ENCODE measurements around the gene NUP210L.
A peak's percentile ranks its signal among the peaks of the same experiment; 100 is the strongest.

The NUP210L gene

GRCh38 chr1:153976819-153977249 lies 178.0 kb downstream of the NUP210L start:
- Histone ChIP-seq H3K9me3 (ENCODE audit: insufficient read depth, low read depth, low read length) (no peaks in the 10 kb centered on the region), H3K4me3 (ENCODE audit: low read length, poor library complexity, severe bottlenecking) (peak overlapping the region; percentile 98), H3K9ac (ENCODE audit: low read depth, low read length, poor library complexity, severe bottlenecking) (peak overlapping the region; percentile 96), H3K36me3 (ENCODE audit: insufficient read depth, low read length) (peaks cover 12% of the 10 kb centered on the region; the same call in 1 of the 2 replicates), H2AFZ (ENCODE audit: low read length) (peak overlapping the region; percentile 96), H3K79me2 (ENCODE audit: insufficient read depth, low read length) (peaks cover 31% of the 10 kb centered on the region), H3K27me3 (ENCODE audit: insufficient read depth, low read length, poor library complexity, severe bottlenecking) (no peaks in the 10 kb centered on the region), H3K9me2 (replicated peaks; ENCODE audit: low read depth, low read length) (no peaks in the 10 kb centered on the region), H4K20me1 (ENCODE audit: insufficient read depth, low read length, poor library complexity, severe bottlenecking) (peaks cover 8% of the 10 kb centered on the region), H3K4me2 (ENCODE audit: low read depth, low read length, poor library complexity, severe bottlenecking) (peak overlapping the region; percentile 78), H3F3A (ENCODE audit: low read depth) (no peaks in the 10 kb centered on the region), H3K4me1 (ENCODE audit: insufficient read depth, low read length, poor library complexity, severe bottlenecking) (peaks cover 25% of the 10 kb centered on the region)
- no peak for TF ChIP-seq EZH2phosphoT487 (IDR thresholded peaks at IDR 0.05; ENCODE audit: borderline replicate concordance)
- TF ChIP-seq, protein P1, sequence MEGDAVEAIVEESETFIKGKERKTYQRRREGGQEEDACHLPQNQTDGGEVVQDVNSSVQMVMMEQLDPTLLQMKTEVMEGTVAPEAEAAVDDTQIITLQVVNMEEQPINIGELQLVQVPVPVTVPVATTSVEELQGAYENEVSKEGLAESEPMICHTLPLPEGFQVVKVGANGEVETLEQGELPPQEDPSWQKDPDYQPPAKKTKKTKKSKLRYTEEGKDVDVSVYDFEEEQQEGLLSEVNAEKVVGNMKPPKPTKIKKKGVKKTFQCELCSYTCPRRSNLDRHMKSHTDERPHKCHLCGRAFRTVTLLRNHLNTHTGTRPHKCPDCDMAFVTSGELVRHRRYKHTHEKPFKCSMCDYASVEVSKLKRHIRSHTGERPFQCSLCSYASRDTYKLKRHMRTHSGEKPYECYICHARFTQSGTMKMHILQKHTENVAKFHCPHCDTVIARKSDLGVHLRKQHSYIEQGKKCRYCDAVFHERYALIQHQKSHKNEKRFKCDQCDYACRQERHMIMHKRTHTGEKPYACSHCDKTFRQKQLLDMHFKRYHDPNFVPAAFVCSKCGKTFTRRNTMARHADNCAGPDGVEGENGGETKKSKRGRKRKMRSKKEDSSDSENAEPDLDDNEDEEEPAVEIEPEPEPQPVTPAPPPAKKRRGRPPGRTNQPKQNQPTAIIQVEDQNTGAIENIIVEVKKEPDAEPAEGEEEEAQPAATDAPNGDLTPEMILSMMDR (conservative IDR thresholded peaks at IDR 0.05; ENCODE audit: low read length), result no peak

DNA sequence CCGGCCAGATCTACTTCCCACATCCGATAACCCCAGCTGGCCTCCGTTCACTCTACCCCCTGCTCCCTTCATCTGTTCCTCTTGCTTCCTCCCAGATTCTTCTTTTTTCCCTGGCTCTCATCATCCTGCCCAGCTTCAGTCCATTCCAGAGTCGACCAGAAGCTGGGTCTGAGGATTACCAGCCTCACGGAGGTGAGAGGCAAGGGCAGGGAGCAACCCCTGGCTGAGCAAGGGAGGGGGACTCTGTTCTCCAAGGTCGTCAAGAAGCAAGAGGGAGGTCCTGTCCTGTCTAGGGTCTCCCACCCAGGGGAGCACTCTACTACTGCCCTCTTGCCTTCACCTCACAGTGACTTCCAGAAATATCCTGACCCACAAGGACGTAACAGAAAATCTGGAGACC lies 181.3 kb downstream of the NUP210L start:
- no peaks in the 10 kb centered on the region for H3K27me3 ChIP-seq (ENCODE audit: insufficient read depth, low read length, poor library complexity, severe bottlenecking)
- no peak overlapping the region for H3K4me2 ChIP-seq (ENCODE audit: low read depth, low read length, poor library complexity, severe bottlenecking)
- H3K36me3 ChIP-seq (ENCODE audit: insufficient read depth, low read length), result peaks cover 12% of the 10 kb centered on the region; the same call in 1 of the 2 replicates
- H4K20me1 ChIP-seq (ENCODE audit: insufficient read depth, low read length, poor library complexity, severe bottlenecking), result peaks cover 8% of the 10 kb centered on the region
- H3K4me1 ChIP-seq (ENCODE audit: insufficient read depth, low read length, poor library complexity, severe bottlenecking), result peaks cover 40% of the 10 kb centered on the region
- no peak overlapping the region for H3K9ac ChIP-seq (ENCODE audit: low read depth, low read length, poor library complexity, severe bottlenecking)
- no peaks in the 10 kb centered on the region for H3K9me2 ChIP-seq (replicated peaks; ENCODE audit: low read depth, low read length)
- H3F3A ChIP-seq (ENCODE audit: low read depth), result no peaks in the 10 kb centered on the region
- no peaks in the 10 kb centered on the region for H3K9me3 ChIP-seq (ENCODE audit: insufficient read depth, low read depth, low read length)
- H3K79me2 ChIP-seq (ENCODE audit: insufficient read depth, low read length), result peaks cover 42% of the 10 kb centered on the region
- no peak overlapping the region for H2AFZ ChIP-seq (ENCODE audit: low read length)
- no peak for TF ChIP-seq EZH2phosphoT487 (IDR thresholded peaks at IDR 0.05; ENCODE audit: borderline replicate concordance)
- TF ChIP-seq, protein P1 (conservative IDR thresholded peaks at IDR 0.05; ENCODE audit: low read length), result no peak
- H3K4me3 ChIP-seq (ENCODE audit: low read length, poor library complexity, severe bottlenecking), result no peak overlapping the region

DNA sequence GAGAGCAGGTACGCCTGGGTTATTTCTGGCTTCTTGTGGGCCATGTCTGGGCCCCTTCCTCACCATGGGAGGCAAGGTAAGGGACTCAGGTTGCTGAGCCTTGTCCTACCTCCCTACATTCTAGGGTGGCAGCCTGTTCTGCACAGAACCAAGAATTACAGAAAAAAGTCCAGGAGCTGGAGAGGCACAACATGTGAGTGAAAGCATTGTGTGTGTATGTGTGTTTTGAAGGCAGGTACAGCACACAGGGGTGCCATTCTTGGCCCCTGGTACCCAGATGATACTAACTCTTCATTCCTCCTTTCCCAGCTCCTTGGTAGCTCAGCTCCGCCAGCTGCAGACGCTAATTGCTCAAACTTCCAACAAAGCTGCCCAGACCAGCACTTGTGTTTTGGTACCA lies 181.8 kb downstream of the NUP210L start:
- no peak overlapping the region for H2AFZ ChIP-seq (ENCODE audit: low read length)
- TF ChIP-seq, protein P1 (conservative IDR thresholded peaks at IDR 0.05; ENCODE audit: low read length), result no peak
- TF ChIP-seq EZH2phosphoT487 (IDR thresholded peaks at IDR 0.05; ENCODE audit: borderline replicate concordance), result no peak
- H3K79me2 ChIP-seq (ENCODE audit: insufficient read depth, low read length), result peaks cover 47% of the 10 kb centered on the region
- H3K4me1 ChIP-seq (ENCODE audit: insufficient read depth, low read length, poor library complexity, severe bottlenecking), result peaks cover 39% of the 10 kb centered on the region
- no peaks in the 10 kb centered on the region for H3K27me3 ChIP-seq (ENCODE audit: insufficient read depth, low read length, poor library complexity, severe bottlenecking)
- H3K9ac ChIP-seq (ENCODE audit: low read depth, low read length, poor library complexity, severe bottlenecking), result no peak overlapping the region
- H3K4me2 ChIP-seq (ENCODE audit: low read depth, low read length, poor library complexity, severe bottlenecking), result no peak overlapping the region
- peaks cover 8% of the 10 kb centered on the region for H4K20me1 ChIP-seq (ENCODE audit: insufficient read depth, low read length, poor library complexity, severe bottlenecking)
- H3K9me2 ChIP-seq (replicated peaks; ENCODE audit: low read depth, low read length), result no peaks in the 10 kb centered on the region
- H3F3A ChIP-seq (ENCODE audit: low read depth), result no peaks in the 10 kb centered on the region
- H3K4me3 ChIP-seq (ENCODE audit: low read length, poor library complexity, severe bottlenecking), result no peak overlapping the region
- no peaks in the 10 kb centered on the region for H3K9me3 ChIP-seq (ENCODE audit: insufficient read depth, low read depth, low read length)
- H3K36me3 ChIP-seq (ENCODE audit: insufficient read depth, low read length), result peaks cover 12% of the 10 kb centered on the region; the same call in 1 of the 2 replicates
